ENCODE results near the gene UTP25.
A peak's percentile ranks its signal among the peaks of the same experiment; 100 is the strongest.
"Not testable (repeated sequence)": the region's sequence is repeated elsewhere in the genome, so short reads cannot be mapped to it uniquely, and the experiment has no call there.

UTP25 gene

GRCh38 chr1:209827384-209828262, at the start of gene UTP25:
Gene UTP25 (plus strand): TSS chr1:209827972. CDS start chr1:209828064, 92 bp downstream.
- peak; percentile 89 to 95 for DNase-seq

GRCh38 chr1:209778102-209778501, 49.7 kb upstream of the UTP25 start:
- no peak for DNase-seq

- no peak for DNase-seq
Measured at GRCh38 chr1:209780268-209780667, 47.5 kb upstream of the UTP25 start.

DNA sequence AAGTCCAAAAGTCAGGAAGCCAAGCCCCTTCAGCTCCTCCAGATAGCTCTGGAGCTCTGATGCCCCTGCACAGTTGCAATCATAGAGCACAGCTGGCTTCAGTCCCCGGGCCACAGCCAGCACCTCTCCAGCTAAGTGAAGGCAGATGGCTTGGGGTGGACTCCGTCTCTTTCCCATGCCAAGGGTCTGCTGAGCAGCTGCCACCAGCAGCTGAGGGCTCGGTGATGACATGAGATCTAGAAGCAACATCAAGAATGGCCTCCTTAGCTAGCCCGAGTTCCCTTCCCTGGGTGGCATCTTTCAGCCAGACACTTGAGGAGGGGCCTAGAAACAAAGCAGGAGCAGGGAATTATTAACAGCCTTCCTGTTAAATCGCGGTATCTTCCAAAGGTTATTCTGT, 44.4 kb upstream of the UTP25 start:
- DNase-seq: no peak

- DNase-seq: peak; percentile 90 to 96
Measured at GRCh38 chr1:209784265-209785169, 43.3 kb upstream of the UTP25 start, which contains the start of gene C1orf74. Gene C1orf74 (minus strand): TSS chr1:209784559. CDS start chr1:209783634, 925 bp downstream.

DNA sequence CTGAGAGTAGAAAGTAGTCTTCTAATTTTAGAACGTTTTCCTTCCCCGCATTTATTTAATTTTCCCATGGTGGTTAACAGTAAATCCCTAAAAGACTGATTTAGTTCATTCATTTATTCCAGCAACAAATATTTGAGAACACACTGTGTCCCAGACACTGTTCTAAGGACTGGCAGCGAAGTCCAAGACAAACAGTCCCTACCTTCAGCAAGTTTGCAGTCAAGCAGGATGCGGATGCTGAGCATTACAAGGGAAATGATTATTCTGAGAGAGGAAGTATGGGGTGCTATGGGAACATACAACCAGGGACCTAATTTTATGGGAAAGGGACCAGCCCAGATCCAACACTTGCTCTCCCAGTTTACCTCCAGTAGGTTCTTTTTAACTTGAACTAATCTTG, 42.2 kb upstream of the UTP25 start:
- no peak for DNase-seq

GRCh38 chr1:209786146-209786545, 41.6 kb upstream of the UTP25 start:
- no peak for DNase-seq

- no peak for DNase-seq
Measured at GRCh38 chr1:209787551-209787950, 40.2 kb upstream of the UTP25 start.

GRCh38 chr1:209789245-209789644, 38.5 kb upstream of the UTP25 start:
- DNase-seq: no peak

DNA sequence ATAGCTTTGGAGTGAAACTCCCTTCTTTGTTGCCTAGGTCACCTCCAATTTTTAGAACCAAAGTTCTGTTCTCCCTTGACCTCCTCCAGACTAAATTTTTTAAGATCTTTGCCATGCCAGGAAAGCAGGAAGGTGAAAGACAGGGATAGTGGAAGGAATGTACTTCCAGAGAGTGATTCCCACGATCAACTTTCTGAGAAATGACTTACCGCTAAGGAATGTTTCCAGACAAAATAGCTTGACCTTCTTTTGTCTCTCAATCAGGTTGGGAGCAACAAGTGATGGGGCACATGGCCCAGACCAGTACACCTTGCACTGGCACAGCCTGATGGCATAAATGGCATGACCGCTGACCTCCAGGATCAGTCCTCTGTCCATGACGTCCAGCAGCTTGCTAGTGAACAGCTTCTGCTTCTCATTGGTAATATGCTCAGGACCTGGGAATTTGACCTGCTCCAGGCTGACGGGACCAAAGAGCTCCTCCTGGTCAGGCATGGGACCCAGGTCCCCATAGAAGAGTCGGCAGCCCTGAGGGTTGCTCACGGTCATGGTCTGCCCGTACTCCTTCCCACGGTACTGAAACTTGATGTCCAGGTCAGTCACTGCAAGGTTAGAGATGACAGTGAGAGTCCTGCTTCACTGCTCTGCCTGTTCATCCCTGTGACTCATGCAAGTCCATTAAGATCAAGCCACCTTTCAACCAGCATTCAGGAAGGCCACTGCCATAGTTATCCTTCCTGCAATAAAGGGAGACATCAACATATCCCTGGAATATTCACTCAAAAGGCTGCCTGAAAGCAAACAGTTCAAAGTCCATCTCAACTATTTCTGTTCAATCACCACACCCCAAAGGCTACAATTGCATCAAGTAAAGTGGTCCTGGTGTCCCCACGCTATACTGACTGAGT, 37.2 kb upstream of the UTP25 start:
- no peak for DNase-seq

- no peak for DNase-seq
Measured at GRCh38 chr1:209791920-209792319, 35.9 kb upstream of the UTP25 start.

GRCh38 chr1:209793711-209794110, 34.1 kb upstream of the UTP25 start:
- not testable (repeated sequence) for DNase-seq

DNA sequence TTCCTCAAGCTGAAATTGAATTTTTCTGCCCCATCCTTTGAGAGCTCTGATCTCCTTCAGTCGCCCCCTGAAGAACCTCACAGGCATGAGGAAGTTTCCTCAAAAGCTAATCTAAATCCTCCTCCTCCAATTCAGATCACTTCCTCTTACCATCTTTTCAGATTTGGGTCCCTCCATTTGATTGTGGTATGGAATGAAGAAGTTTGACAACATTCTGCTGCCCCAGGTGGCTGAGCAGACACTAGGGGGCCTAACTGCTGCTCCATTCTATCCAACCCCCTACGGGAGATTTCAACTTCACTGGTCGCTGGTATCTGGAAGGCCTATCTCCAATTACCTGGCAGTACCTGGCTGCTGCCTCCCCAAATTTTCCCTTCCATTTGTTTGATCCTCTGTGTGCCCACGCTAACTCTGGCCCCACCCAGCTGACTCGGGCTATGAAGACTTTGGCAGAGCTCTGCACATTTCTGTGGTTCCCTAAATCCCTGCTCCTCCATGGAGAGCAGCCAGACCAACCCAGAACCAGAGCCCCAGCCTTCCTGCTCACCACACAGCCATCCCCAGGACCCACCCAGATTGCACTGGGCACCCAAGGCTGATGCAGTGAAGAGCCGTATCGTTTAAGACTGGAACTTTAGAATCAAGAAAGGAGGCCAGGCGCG, 29.7 kb upstream of the UTP25 start:
- no peak for DNase-seq

DNA sequence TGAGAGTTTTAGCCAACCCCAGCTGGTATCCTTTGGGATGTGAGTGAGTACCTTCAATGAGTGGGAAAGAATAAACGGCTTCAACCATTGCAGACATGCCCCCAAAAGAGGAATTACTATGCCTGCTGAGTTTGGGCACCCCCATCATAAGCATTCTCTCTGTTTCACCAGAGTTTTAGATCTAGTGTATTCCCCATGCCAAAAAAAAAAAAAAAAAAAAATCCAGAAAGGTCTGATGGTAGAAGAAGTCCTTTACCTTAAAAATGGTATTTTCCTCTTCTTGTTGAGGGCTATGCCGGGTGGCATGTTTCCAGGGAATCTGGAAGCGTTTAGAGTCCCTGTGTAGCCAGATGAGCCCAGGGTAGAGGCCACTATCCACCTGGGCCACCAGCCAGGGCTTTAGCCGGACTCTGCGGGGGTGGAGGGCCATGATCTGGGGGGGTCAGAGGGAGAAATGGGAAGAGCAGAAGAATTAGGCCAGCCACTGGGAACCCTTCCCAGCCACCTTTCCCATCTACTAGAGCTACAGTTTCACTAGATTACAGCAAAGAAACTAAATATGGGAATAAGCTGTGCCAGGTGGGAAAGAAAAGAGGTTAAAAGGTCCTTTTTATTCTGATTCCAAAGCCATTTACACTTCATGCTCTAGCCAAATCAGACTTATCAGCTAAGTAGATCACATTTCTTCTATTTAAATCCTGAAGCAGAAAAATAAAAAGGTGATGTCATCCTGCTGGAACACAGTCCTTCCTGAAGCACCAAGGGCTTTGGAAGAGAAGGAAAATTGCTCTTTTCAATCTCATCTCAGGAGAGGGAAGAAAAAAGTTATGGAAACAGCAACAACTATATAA, 26.6 kb upstream of the UTP25 start:
- DNase-seq: no peak

DNA sequence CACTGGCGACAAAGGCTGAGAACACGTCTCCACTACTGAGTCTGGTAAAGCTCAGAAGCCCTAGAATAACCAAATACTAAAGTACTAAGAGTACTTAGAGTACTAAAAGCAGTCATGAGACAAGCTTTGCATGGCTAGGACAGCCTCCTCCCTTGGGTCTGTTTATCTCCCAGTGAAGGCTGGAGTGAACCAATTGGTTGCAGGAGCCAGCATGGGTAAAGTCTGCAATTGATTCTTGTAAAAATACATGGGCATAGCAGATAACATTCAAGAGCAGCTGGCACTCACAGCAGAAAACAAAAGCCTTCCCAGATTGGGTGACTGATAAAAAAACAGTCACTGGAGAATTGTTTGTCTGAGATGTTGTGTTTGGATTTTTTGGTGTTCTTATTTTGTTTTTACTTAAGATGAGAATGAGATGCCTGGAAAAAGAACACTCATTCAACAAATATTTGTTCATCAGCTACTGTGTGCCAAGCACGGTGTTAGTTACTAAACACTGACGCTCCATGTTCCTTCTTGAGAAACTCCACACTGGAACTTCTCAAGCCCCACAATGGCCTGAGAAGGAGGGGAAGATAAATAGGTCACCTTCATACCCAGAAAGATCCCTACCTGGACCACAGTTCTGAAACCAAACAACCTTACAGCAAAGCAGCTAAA, 25.5 kb upstream of the UTP25 start:
- DNase-seq: peak; percentile 2 to 12

DNA sequence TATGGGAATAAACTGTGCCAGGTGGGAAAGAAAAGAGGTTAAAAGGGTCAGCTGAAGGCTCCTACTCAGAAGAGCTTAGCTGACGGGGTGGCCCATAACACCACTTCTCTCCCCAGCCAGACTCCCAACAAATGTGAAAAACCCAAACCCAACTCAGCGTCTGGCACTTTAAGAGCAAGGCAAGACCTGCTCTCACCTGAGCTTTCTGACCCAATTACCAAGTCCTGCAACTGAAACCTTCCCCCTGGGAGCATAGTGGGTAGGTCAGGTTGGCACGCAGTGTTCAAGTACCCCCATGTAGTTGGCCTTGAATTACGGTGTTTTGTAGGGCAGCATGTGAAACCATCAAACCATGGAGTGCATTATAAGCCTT, 25.0 kb upstream of the UTP25 start:
- DNase-seq: no peak

DNA sequence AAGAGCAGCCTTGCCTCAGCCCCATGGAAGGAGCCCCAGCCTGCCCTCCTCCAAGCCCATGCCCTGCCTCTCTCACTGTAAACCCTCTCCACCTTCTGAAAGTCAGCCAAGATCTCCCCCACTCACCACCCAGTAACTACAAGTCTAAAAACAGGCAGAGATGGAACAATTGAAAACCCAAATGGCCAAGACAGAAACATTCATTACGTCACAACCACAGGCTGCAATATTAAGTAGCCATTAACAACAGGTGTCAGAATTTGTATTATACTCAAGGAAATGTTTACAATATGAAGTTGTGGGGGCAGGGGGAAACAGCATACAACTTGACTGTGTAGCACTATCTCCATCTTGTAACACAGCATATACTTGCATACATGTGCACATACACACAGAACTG, 24.2 kb upstream of the UTP25 start:
- DNase-seq: no peak

DNA sequence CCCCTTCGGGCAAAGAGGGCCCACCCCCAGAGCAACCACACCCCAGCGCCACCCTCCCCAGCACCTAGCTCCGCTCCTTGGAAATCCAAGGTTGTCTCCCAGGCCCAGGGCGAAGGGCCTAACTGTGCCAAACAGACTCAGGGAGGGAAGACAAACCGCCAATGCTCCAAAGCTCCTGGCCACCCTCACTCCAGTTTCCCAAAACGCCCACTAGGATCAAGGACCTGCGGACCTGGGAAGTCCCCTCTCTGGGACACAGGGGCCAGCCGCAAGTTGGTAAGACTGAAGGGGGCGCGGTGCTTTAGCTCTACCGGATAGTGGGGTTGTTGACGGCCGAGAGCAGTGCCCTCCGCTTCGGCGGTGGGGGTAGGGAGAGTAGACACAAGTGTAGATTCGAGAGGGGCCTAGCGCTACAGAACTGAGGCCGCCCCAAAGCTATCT, 22.4 kb upstream of the UTP25 start:
- peak in 1 of 2 experiments; percentile 33 for DNase-seq

- DNase-seq: peak; percentile 74 to 94
Measured at GRCh38 chr1:209805875-209806760, 21.7 kb upstream of the UTP25 start, which contains the start of gene IRF6. Gene IRF6 (minus strand): TSS chr1:209806142. CDS start chr1:209801413, 4,729 bp downstream.
